K562 (cell line): ENCODE results near the gene KMT2A. TPM values are rescaled to one million over a fixed set of nuclear protein-coding genes. Genes with fewer than 3 reads are reported as not detected.
"Not testable (repeated sequence)": the region's sequence is repeated elsewhere in the genome, so short reads cannot be mapped to it uniquely, and the experiment has no call there.

Experiments
- ATAC-seq: fragments of 200-7000 bp; cut with Tn5 transposase; 3 replicates; pipeline ENCODE4 v1.9.1; 2020; ENCODE audit warnings: moderate library complexity
- BruUV-seq: library from RNA; stranded (reverse); fragments of 400-500 nt; replicated peaks from 2 replicates; lab custom pipeline; 2021; lab: Mats Ljungman, UMichigan
- CTCF ChIA-PET: fragments of 300-600 bp; formaldehyde crosslinking; extraction: SDS; loops from one replicate; lab custom pipeline; 2021; ENCODE audit warnings: low intra/inter-chr PET ratio; lab: Yijun Ruan, JAX
- POLR2A ChIA-PET: fragments of 300-600, 350-650 bp; sonication (Branson Sonifier 250); formaldehyde crosslinking; extraction: SDS; loops from one replicate; lab custom pipeline; 2021; ENCODE audit warnings: antibody characterized with exemption, inconsistent platforms; lab: Yijun Ruan, JAX
- DNase-seq, 4 experiments: peaks; one replicate each; pipeline versions ENCODE4 v3.0.0 to v3.0.0-alpha.2; 2011 to 2018; ENCODE audit warnings: low spot score in 3 of 4, mixed read lengths in 3 of 4; ENCODE audit errors: extremely low read depth in 1 of 4
- FAIRE-seq: peaks from 2 replicates; lab custom pipeline; 2011; peaks lifted over from hg19 to GRCh38; lab: Jason Lieb, UNC
- H2AFZ ChIP-seq: 2 replicates; pipeline ENCODE4 v1.6.0; 2011; ENCODE audit warnings: low read depth, low read length, control low read depth, inconsistent platforms
- H3K27ac ChIP-seq: fragments of 200-600 bp; 3 replicates; pipeline ENCODE4 v1.8.0; 2011; ENCODE audit warnings: low read depth, mild to moderate bottlenecking, control low read depth, inconsistent platforms, low read length, moderate library complexity, mixed read lengths; ENCODE audit errors: extremely low read depth
- H3K27me3 ChIP-seq, 2 experiments: fragments of 300-600 bp in 1 of 2; 2 replicates in 1 of 2; 3 replicates in 1 of 2; pipeline versions ENCODE4 v1.6.0 to v1.8.0; 2011; ENCODE audit warnings: inconsistent platforms in 2 of 2, low read length in 2 of 2, mild to moderate bottlenecking in 1 of 2, mixed read lengths in 1 of 2, moderate library complexity in 1 of 2; ENCODE audit not compliant: control insufficient read depth in 2 of 2, insufficient read depth in 2 of 2
- H3K36me3 ChIP-seq: fragments of 300-600 bp; 3 replicates; pipeline ENCODE4 v1.8.0; 2011; ENCODE audit warnings: mild to moderate bottlenecking, low read length, inconsistent platforms; ENCODE audit not compliant: control insufficient read depth, insufficient read depth
- H3K4me1 ChIP-seq, 2 experiments: fragments of 200-600 bp in 1 of 2; replicated peaks in 1 of 2; 2 replicates in 1 of 2; 3 replicates in 1 of 2; pipeline versions ENCODE4 v1.5.1 to v1.8.0; 2011; ENCODE audit warnings: inconsistent platforms in 2 of 2, low read length in 2 of 2, mild to moderate bottlenecking in 1 of 2, mixed read lengths in 1 of 2, moderate library complexity in 1 of 2; ENCODE audit not compliant: control insufficient read depth in 2 of 2, insufficient read depth in 2 of 2
- H3K4me2 ChIP-seq: 2 replicates; pipeline ENCODE4 v1.6.1; 2011; ENCODE audit warnings: low read length, control low read depth, inconsistent platforms, mixed read lengths; ENCODE audit not compliant: insufficient read depth
- H3K4me3 ChIP-seq: fragments of 200-600 bp; sonication (generic), shearing (Covaris generic); 2 replicates; pipeline ENCODE4 v1.5.1; 2016; ENCODE audit warnings: control low read depth, inconsistent platforms
- H3K79me2 ChIP-seq: fragments of 200-600 bp; 3 replicates; pipeline ENCODE4 v1.8.0; 2011; ENCODE audit warnings: low read length, inconsistent platforms; ENCODE audit not compliant: control insufficient read depth, insufficient read depth
- H3K9ac ChIP-seq, 2 experiments: 2 replicates each; pipeline versions ENCODE4 v1.6.0 to v1.6.1; 2011; ENCODE audit warnings: low read depth in 2 of 2, low read length in 2 of 2, control low read depth in 1 of 2, inconsistent platforms in 1 of 2, mild to moderate bottlenecking in 1 of 2, mixed read lengths in 1 of 2; ENCODE audit not compliant: insufficient read depth in 1 of 2
- H3K9me1 ChIP-seq: one replicate; pipeline ENCODE4 v1.6.0; 2011; ENCODE audit warnings: inconsistent platforms, mild to moderate bottlenecking, low read length, moderate library complexity; ENCODE audit not compliant: control insufficient read depth, insufficient read depth
- H3K9me3 ChIP-seq: replicated peaks from 2 replicates; pipeline ENCODE4 v1.5.1; 2011; ENCODE audit warnings: low read depth, low read length, inconsistent platforms; ENCODE audit not compliant: control insufficient read depth, insufficient read depth
- H4K20me1 ChIP-seq: replicated peaks from 2 replicates; pipeline ENCODE4 v1.6.1; 2011; ENCODE audit warnings: low read length, inconsistent platforms, mixed read lengths; ENCODE audit not compliant: control insufficient read depth, insufficient read depth
- CSDE1 ChIP-seq, 2 experiments: fragments of 450-650 bp; IDR thresholded peaks; 2 replicates each; pipeline ENCODE4 v1.6.1; 2016; ENCODE audit warnings: mild to moderate bottlenecking in 1 of 2
- DMBX1 ChIP-seq: fragments of 250-450 bp; sonication (Bioruptor Pico); IDR thresholded peaks from 2 replicates; pipeline ENCODE4 v1.8.0; 2022; ENCODE audit warnings: inconsistent platforms, mild to moderate bottlenecking, moderate library complexity, borderline replicate concordance
- MLLT1 ChIP-seq, 2 experiments: fragments of 450-650 bp; IDR thresholded peaks; 2 replicates each; pipeline ENCODE4 v1.6.1; 2016
- NR2C1 ChIP-seq, 2 experiments: fragments of 450-650 bp; IDR thresholded peaks; 2 replicates each; pipeline ENCODE4 v1.6.1; 2017; ENCODE audit warnings: mild to moderate bottlenecking in 2 of 2, antibody characterized with exemption in 1 of 2, inconsistent platforms in 1 of 2, missing compliant biosample characterization in 1 of 2, missing genetic modification characterization in 1 of 2
- ZNF639 ChIP-seq, 2 experiments: fragments of 200-800 bp in 1 of 2; sonication (Bioruptor generic) in 1 of 2; sonication (generic) in 1 of 2; formaldehyde crosslinking in 1 of 2; IDR thresholded peaks in 1 of 2; conservative IDR thresholded peaks in 1 of 2; 2 replicates each; pipeline versions ENCODE4 v1.5.0 to v1.6.1; 2016 to 2020; ENCODE audit warnings: missing compliant biosample characterization in 1 of 2, missing genetic modification characterization in 1 of 2, missing genetic modification reagents in 1 of 2
- WGBS: fragments of 100-300 bp; shearing (Covaris generic); methylation state at CpG from one replicate; pipeline ENCODE4 v1.1.6; 2016; ENCODE audit warnings: low coverage, mixed read lengths; ENCODE audit not compliant: insufficient coverage; ENCODE audit errors: missing lambda C conversion rate; 5-methylcytosine and 5-hydroxymethylcytosine counted together
- in situ Hi-C: fragments of 300-500 bp; cut with MboI; formaldehyde crosslinking; loops from 4 replicates; pipeline ENCODE4 v1.15.0; 2018; ENCODE audit warnings: inconsistent platforms, mixed read lengths
- intact Hi-C: fragments of 100-400 bp; cut with micrococcal nuclease; formaldehyde crosslinking; loops from 2 replicates; pipeline ENCODE4 v1.14.2; 2022
- polyA plus RNA-seq, 8 experiments: library from polyadenylated mRNA; depleted of rRNA in 4 of 8; stranded (reverse) in 5 of 8; unstranded in 3 of 8; fragments of >200 nt; fragmentation: Nextera tagmentation in 2 of 8; fragmentation: Illumina TruSeq in 1 of 8; extraction: Ambion mirVana in 2 of 8; extraction: Trizol in 1 of 8; gene quantifications; 2 replicates each; pipeline versions ENCODE4 v1.2.1 to v1.2.3, GENCODE V29; 2011 to 2014; ENCODE audit warnings: inconsistent platforms in 1 of 8, missing spikeins in 1 of 8
- total RNA-seq, 7 experiments: library from RNA; depleted of rRNA in 6 of 7; stranded (reverse); fragments of >200 nt in 6 of 7; fragmentation: Illumina TruSeq in 2 of 7; extraction: Trizol in 2 of 7; gene quantifications; 2 replicates each; pipeline versions ENCODE4 v1.2.1 to v1.2.3, GENCODE V29; 2011 to 2021; ENCODE audit warnings: low replicate concordance in 1 of 7
- TF ChIP-seq, protein P1 (sequence below): sonication (generic); formaldehyde crosslinking; IDR thresholded peaks from 2 replicates; pipeline ENCODE4 v1.8.1; 2023; ENCODE audit warnings: mild to moderate bottlenecking, missing genetic modification reagents

Gene KMT2A
- total and polyA plus RNA-seq, 9 of the 15 experiments (the other 6 are each of a cell fraction or from before 2014, with no cell fraction given) = 9.6 to 59.9 (median 32.6) TPM

GRCh38 chr11:118570787-118571186 is 134.5 kb downstream of the KMT2A start:
- CTCF ChIA-PET = no interaction called here
- Histone ChIP-seq H3K9ac (no peak overlapping the region), H3K27ac (no peak overlapping the region), H3K27me3 (no peaks in the 10 kb centered on the region), H3K9me1 (no peaks in the 10 kb centered on the region), H3K4me2 (no peak overlapping the region), H3K36me3 (peaks cover 12% of the 10 kb centered on the region), H2AFZ (no peak overlapping the region), H3K79me2 (peaks cover 35% of the 10 kb centered on the region), H4K20me1 (peaks cover 19% of the 10 kb centered on the region; the same call in 1 of the 2 replicates), H3K4me1 (peaks cover 4 to 10% of the 10 kb centered on the region in 2 experiments), H3K4me3 (no peak overlapping the region), H3K9me3 (no peaks in the 10 kb centered on the region)
- FAIRE-seq = no peak
- TF ChIP-seq CSDE1 (IDR thresholded peaks at IDR 0.05) (no peak), NR2C1 (IDR thresholded peaks at IDR 0.05) (peak; percentile 52), NR2C1 (tag; IDR thresholded peaks at IDR 0.05) (peak; percentile 78)
- in situ Hi-C loops (no loop called here), intact Hi-C loops (no loop called here)
- BruUV-seq = no TSS peak
- DNase-seq = no peak
- no peak for ATAC-seq
- 100% methylated on average over 1 of the region's 1 CpG for WGBS
- POLR2A ChIA-PET = interaction anchor here (0.6 to 1.0 kb wide), 3 partner anchors 30 to 309 kb away, joined by 3 to 5 read pairs (median 3); no protein-coding TSS in a partner anchor

- ATAC-seq, H3K9me3 ChIP-seq, in situ Hi-C loops, DNase-seq, H3K9me1 ChIP-seq, FAIRE-seq, BruUV-seq, H3K27me3 ChIP-seq, H3K4me3 ChIP-seq, H3K9ac ChIP-seq, CTCF ChIA-PET: not testable (repeated sequence)
- Histone ChIP-seq H3K4me2 (peak overlapping the region; percentile 60), H3K4me1 (peaks cover 4 to 10% of the 10 kb centered on the region in 2 experiments), H2AFZ (peak overlapping the region; percentile 95), H3K36me3 (peaks cover 16% of the 10 kb centered on the region), H4K20me1 (peaks cover 19% of the 10 kb centered on the region; the same call in 1 of the 2 replicates), H3K27ac (peak overlapping the region; percentile 94; the same call in 1 of the 3 replicates), H3K79me2 (peaks cover 43% of the 10 kb centered on the region)
- POLR2A ChIA-PET = interaction anchor here (1.1 to 2.3 kb wide), 3 partner anchors 12 to 41 kb away, joined by 3 to 9 read pairs (median 5); partner anchors contain the start of gene TMEM25
- intact Hi-C loops = loop anchor here (2.0 kb wide), 1 partner anchor 33 kb away; no protein-coding TSS in a partner anchor
- 77% methylated on average over 10 of the region's 15 CpGs for WGBS
- TF ChIP-seq MLLT1 (IDR thresholded peaks at IDR 0.05) (peak in 1 of 2 experiments; percentile 86; a peak in 2 of 4 replicates), DMBX1 (0 out of 2 replicates have a peak, but pooled peaks have one; percentile 29), ZNF639 (CRISPR knock-in tag; conservative IDR thresholded peaks at IDR 0.05 in 1 of 2, IDR thresholded peaks at IDR 0.05 in 1 of 2) (0 out of 4 replicates have a peak, but pooled peaks of 1 of the 2 experiments have one; percentile 19)
- TF ChIP-seq, protein P1, sequence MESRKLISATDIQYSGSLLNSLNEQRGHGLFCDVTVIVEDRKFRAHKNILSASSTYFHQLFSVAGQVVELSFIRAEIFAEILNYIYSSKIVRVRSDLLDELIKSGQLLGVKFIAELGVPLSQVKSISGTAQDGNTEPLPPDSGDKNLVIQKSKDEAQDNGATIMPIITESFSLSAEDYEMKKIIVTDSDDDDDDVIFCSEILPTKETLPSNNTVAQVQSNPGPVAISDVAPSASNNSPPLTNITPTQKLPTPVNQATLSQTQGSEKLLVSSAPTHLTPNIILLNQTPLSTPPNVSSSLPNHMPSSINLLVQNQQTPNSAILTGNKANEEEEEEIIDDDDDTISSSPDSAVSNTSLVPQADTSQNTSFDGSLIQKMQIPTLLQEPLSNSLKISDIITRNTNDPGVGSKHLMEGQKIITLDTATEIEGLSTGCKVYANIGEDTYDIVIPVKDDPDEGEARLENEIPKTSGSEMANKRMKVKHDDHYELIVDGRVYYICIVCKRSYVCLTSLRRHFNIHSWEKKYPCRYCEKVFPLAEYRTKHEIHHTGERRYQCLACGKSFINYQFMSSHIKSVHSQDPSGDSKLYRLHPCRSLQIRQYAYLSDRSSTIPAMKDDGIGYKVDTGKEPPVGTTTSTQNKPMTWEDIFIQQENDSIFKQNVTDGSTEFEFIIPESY = peak; percentile 69
Measured at GRCh38 chr11:118571701-118572060, 135.4 kb downstream of the KMT2A start.
